HG03442 (cell line): Measurements from ENCODE around the gene HTD2.
A peak's percentile ranks its signal among the peaks of the same experiment; 100 is the strongest.
"Not testable (repeated sequence)": the region's sequence is repeated elsewhere in the genome, so short reads cannot be mapped to it uniquely, and the experiment has no call there.

Experiments used
- ATAC-seq: cut with Tn5 transposase; IDR thresholded peaks from one replicate; pipeline ENCODE4 v1.9.1; 2021; ENCODE audit warnings: mild to moderate bottlenecking, moderate library complexity; ENCODE audit not compliant: unreplicated experiment

Gene HTD2

DNA sequence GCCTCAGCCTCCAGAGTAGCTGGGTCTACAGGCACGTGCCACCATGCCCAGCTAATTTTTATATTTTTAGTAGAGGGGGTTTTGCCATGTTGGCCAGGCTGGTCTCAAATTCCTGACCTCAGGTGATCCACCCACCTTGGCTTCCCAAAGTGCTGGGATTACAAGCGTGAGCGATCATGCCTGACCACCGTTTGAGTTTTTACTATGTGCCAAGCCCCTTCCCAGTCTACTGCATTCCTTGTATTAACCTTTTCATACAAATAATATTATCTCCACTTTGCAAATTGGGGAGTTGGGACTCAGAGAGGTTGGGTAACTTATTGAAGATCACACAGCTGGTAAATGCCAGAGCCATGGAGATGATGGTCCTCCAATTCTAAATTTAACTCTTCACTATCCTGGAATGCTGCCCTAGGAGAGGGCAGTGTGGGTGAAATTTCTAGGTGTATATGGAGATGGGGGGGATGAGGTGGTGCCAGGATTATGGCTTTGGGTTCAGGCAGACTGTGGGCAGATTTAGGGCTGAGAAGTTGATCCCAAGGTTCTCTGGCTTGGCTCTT is 25.4 kb downstream of the HTD2 start:
- no peak for ATAC-seq

DNA sequence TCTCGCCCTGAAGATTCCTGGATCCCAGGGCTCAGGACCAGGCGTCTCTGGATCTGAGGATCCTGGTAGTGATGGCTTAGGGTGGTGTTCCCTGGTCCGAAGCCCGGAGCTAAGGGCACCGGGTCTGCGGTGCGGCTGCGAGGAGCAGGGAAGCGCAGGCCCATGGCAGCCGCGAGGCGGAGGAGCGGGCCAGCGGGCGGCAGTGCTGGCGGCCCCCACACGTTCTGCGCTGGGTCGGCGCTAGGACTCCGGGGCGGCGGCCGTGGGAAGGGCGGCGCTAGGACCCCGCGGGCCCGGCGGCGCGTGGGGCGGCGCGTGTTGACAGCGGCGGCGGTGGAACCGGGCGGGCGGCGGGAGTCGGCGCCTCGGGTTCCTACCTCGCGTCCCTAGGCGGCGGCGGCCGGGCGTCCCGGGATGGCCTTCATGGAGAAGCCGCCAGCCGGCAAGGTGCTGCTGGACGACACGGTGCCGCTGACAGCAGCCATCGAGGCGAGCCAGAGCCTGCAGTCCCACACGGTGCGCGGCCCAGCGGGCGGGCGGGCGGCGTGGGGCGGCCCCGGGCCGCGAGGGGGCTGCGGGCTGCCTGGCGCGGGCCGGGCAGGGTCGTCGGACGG is 26.4 kb downstream of the HTD2 start, which contains the start of gene PXK:
Gene PXK (plus strand): TSS at position 318 of the 614 bp plus-strand sequence. CDS start 97 bp downstream, at position 415.
- ATAC-seq: peak; percentile 83

DNA sequence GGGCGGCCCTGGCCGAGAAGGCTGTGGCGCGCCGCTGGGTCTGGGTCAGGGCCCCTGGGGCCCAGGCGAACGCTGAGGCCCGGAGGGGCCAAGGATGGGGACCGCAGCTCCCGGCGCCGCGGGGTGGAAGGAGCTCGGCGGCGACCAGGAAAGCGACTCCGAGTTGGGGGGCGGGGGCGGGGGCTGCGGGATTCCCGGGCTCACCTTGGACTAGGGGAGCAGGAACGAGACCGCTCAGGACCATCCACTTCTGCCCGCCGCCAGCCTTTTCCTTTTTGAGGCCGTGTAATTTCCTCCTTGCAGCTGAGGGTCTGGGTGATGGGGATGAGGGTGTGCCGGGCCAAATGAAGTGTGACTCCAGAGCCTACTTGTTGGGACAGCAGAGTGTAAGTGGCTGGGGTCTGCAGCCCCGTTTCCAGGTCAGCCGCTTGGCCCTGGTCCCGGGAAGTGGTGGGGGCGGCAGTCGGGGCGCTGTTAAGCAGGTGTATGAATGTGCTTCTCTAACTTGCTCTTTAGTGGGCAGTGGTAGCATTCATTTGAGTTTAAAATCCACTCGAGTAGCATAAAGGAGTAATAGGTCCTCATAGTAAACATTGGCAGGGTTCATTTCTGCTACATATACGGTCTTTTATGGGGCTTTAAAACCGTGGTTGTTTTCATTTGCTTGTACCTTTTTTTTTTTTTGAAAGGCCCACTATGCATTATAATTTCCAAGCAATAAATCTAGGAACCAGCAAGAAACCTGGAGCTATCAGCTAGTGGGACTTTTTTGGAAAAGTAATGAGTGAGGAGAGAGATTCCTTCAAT is 27.1 kb downstream of the HTD2 start:
- peak; percentile 28 for ATAC-seq

DNA sequence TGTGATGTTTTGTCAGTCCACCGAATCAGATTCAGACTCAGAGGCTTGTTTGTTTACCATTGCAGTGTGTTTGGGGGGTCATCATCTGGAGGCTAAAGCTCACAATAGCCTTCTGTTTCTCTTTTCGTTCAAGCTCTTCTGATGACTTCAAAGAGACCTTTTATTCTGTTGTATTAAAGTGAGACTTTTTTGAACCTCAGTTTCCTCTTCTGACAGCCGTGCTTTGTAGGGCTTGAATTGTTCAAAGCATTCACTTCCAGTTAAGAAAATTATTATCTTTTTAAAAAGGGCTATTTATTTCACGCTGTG is 27.6 kb downstream of the HTD2 start:
- no peak for ATAC-seq

DNA sequence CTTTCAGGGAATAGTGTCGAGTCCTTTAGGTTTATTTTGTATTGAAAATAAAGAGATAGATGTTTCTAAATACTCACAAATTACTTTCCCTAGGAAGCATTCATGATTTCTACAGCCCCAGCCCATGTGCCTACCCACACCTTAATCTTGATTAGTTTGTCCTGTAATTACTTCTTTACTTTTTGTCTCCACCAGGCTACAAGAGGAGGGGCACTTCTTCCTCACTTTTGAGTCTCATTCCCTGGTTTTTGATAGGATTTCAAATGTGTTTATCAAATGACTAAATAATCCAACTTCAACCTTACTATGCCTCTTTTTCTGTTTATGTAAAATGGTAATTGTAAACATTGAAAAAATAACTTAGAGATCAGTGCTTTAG is 28.2 kb downstream of the HTD2 start:
- ATAC-seq: no peak

DNA sequence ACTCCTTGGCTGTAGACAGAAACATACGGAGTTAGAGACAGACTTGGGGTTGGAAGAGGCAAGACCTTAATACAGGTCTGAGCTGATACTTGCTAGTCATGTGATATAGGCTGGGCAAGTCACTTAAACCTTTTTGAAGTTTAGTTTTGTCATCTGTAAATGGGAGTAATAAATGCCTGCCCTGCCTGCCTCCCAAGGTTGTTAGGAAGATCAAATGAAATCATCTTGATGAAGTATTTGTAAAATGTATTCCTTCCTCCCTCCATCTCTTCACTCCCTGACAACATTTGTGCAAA is 29.3 kb downstream of the HTD2 start:
- no peak for ATAC-seq

DNA sequence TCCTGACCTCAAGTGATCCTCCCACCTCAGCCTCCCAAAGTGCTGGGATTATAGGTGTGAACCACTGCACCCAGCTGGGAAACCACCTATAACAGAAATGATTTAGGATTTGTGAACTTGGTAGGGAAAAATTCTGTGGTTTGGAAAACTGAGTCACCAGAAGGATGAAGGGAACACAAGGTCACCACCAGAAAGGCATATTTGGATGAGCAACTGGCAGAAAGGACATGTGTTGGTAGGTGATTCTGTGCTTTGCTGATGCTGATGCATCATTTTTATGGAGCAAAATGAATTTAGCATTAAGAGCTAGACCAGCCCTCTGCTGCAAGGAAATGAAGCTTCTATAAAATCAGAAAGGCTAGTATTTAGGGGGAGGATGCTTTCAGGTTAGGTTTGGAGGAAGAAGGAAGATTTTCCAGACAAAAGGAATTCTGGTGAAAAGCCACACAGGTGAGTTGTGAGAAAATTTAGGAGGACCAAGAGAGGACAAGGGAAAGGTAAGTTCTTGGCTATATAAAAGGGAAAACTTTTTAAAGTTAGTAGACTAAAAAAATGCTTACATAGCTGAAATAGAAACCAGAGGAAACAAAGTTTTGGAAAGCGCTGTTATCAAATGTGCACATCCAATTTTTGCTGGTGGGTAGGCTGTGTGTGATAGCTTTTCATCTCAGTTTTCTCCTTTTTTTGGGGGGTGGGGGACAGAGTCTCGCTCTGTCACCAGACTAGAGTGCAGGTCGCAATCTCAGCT is 30.0 kb downstream of the HTD2 start:
- no peak for ATAC-seq

DNA sequence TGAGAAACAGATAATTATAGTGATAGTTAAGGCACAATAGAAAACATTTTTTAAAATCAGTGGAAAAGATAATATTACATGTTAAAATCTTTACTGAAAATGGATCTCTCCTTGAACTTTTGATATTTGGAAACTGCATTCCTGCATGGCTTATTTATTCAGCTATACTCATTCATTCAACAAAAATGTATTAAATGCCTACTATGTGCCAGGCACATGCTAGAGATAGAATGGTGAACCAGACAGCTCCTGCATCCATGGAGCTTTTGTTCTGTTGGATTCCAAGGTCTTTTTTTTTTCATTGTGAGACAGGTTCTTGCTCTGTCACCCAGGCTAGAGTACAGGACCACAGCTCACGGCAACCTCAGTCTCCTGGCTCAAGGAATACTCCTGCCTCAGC is 30.9 kb downstream of the HTD2 start:
- no peak for ATAC-seq

DNA sequence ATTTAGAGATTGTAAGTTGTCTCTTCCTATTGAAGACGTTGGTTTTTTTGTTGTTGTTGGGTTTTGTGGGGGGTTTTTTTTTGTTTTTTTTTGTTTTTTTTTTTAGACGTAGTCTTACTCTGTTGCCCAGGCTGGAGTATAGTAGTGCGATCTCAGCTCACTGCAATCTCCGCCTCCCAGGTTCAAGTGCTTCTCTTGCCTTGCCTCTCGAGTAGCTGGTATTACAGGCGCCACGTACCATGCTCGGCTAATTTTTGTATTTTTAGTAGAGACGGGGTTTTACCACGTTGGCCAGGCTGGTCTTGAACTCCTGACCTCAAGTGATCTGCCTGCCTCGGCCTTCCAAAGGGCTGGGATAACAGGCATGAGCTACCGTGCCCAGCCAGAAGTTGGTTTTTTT is 32.8 kb downstream of the HTD2 start:
- ATAC-seq: not testable (repeated sequence)

DNA sequence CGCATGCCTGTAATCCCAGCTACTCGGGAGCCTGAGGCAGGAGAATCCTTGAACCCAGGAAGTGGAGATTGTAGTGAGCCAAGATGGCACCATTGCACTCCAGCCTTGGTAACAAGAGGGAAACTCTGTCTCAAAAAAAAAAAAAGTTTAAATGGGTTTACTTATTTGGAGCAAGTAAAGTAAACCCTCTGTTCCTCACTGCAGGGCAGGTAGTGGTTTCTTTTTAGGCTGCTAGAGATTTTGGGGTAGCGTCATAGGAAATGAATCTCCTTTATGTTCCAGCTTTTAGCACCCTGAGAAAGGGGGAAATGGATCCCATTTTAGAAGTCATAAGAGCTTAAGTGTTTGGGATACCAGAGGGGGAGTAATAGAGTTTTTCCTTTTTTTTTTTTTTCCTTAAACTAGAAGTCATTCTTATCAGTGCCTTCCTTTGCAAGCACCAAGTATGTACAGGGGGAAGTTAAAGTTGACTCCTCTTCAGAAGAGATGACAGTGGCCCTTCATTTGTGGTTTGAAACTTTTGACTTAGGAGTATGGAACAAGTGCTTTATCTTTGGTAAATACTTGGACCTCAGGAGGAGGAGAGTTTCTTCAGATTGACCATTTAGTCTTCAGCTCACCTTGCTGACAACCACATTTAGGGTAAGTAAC is 34.4 kb downstream of the HTD2 start:
- no peak for ATAC-seq

DNA sequence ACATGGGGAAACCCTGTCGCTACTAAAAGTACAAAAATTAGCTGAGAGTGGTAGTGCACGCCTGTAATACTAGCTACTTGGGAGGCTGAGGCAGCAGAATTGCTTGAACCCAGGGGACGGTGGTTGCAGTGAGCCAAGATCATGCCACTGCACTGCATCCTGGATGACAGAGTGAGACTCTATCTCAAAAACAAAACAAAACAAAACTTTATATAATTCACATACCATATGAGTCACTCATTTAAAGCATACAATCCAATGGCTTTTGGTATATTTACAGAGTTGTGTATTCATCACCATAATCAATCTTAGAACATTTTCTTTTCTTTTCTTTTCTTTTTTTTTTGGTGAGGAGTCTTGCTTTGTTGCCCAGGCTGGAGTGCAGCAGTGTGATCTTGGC is 35.1 kb downstream of the HTD2 start:
- ATAC-seq: no peak

DNA sequence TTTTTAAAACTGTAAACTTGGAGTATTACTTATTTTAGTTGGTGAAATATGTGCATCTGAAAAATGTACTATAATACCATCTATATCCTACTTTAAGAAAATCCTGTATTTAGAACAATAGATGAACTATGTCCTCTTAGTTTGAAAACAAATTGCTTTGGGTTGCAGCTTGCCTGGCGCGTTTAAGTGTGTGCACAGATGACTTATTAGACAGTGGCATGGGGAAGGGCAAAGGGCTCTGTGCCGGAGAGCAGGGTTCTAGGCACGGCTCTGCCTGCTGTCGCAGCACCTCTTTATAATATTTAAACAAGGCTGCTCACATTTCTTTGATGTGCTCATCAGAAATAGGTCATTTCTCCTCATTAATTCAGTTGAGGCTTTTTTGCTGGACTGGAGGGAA is 36.4 kb downstream of the HTD2 start:
- ATAC-seq: no peak

DNA sequence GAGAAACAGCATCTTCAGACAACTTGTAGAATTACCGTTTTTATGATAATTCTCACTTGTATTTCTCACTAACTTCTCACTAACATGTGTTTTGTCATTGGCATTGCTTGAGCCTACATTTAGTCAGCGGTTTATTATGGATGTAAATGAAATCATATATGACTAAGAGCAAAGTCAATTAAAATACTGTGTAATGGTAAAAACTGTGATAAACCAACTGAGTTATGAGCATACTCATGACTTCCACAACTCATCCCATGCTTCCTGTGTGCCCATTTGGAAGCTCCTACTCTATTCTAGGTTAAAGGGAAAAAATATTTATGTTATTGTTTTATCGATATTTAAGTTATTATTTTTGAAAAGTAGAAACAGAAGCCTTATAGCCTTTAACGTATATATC is 39.1 kb downstream of the HTD2 start:
- no peak for ATAC-seq

DNA sequence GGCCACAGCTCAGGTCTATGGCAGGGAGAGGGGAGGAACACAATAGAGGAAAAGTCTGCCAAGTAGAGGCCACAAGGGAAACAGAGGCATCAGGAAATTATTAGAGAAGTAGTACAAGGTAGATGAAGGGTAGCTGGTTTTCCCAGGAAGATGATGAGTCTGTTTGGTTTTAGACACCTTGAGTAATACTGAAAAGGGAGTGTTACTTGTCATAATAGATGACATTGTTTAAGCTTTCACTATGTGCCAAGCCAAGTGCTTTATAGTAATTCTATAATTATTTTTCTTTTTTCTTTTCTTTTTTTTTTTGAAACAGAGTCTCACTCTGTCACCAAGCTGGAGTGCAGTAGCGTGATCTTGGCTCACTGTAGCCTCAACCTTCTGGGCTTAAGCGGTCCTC is 40.0 kb downstream of the HTD2 start:
- no peak for ATAC-seq

DNA sequence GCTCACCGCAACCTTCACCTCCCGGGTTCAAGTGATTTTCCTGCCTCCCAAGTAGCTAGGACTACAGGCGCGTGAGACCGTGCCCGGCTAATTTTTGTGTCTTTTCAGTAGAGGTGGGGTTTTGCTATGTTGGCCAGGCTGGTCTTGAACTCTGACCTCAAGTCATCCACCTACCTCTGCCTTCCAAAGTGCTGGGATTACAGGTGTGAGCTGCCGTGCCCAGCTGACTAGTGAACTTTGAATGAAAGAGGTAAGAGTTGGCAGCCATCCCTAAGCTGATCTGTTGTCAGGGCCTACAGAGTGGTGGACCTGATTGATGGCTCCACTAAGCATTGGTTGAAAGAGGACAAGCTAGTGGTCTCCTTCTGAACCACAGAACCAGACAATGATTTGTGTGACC is 41.7 kb downstream of the HTD2 start:
- no peak for ATAC-seq

DNA sequence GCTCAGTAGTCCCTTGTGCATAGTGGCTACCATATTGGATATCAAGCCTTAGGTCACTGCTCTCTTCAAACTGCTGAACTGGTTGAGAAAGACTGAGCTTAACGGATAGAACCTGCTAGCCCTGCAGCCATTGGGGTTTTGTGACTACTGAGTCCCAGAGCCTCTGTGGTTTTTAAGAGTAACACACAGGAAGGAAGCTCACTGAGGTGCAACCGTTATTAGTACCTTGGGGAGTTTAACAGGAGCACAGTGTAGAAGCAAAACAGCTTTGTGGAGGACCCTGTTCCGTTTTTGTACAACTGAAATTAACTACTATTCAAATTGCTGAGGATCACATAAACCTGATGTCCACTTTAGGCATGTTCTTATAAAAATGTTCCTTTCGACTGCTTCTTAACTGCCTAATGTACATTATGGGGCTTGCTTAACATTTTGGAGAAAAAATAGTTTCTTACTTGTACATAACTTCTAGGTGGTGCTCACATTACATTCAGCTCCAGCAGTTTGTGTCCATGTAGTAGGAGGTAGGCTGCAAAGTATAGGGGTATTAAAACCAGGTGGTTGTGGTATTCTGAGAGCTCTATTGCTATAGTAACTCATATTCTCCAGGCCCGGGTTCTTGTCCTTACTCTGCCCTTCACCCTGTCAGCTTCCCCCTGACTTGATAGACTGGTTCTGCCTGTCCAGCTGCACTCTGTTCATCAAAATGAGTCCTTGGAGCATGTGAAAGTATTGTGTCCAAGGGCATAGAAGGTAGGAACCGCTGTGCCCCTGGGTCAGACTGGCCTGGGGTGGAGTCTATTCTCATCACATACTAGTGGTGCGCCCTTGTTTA is 43.7 kb downstream of the HTD2 start:
- peak; percentile 77 for ATAC-seq

DNA sequence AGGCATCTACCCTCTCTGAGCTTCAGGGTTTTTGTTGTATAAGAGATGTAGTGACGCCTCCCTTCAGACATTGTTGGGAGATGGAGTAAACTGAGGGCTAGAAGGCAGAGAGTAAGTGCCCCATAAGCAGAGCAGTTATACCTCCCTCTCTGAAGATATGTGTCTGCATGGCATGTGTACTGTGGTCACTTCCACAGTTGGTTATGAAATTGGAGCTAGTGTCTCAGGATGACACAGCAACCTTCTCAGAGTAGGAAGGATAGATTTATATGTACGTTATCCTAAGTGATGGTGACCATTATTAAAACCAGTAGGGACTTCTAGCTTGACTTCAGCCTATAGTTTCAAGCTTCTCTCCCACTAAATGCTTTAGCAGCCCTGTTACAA is 44.3 kb downstream of the HTD2 start:
- ATAC-seq: no peak

DNA sequence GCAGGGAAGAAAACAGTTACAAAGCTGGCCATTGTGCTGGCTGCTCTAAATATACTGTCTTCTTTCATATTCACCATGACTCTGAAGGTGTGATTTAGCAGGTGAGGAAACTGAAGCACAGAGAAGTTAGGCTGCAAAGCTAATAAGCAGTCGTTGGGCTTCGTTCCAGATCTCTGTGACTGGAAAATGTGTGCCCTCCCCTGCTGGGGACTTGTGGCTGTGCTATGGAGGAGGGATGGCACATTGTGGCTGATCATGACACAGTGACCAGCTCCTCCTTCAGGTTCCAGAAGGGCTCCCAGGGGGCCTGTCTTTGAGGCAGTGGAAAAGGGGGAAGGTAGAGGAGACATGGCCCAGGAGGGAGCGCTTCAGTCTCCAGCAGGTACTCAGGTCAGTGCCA is 45.6 kb downstream of the HTD2 start:
- ATAC-seq: no peak

DNA sequence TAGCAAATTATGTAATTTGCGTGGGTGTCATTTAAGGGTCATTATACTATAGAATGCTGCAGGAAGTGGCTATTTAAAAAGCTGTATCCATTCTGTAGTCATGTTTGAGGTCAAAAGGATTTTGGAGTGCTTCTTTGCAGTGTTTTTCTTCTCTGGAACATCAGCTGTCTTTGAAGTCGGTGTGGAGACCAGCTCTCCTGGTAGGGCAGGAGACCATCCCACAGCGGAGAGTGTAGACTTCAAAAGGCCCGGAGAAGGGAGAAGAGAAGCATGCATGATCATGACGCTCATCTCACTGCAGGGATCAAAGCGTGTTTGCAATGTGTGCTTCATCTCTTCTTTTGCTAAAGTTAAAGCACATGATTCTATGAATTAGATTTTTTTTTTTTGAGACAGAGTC is 46.3 kb downstream of the HTD2 start:
- no peak for ATAC-seq

DNA sequence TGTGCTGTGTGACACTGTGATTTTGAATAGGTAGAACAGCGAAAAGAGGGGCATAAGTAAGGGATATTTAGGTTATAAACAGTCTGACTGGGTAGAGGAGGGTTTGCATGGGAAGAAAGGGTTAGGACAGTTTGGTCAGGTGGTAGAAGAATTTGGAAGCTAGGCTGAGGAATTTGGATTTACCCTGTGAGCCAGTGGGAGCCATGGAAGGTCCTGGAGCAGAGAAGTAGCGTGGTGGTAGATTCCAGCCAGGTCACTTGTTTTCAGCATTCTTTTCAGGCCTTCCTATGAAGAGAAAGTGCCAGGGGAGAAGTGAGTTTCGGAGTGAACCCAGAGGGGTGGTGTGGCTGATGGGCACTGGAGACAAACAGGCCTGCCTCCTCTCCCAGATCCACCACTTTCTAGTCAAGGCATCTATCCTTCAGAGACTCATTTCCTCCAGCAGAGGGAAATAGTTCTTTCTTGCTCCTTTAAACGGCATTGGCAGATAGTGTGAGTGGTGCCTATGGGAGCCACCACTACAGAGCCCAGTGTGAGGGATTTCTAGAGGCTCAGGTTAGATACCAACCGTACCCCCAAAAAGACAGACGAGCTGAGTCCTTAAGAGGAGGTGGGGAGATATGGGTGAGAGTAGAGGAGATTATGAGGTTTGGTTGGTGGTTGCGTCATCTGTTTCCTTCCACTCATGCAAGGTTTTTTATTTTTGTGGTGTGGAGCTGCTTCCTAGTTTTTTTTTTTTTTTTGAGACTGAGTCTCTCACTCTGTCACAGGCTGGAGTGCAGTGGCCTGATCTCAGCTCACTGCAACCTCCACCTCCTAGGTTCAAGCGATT is 47.6 kb downstream of the HTD2 start:
- no peak for ATAC-seq
